ENCODE results near the gene COQ8A. TPM values are rescaled to one million over a fixed set of nuclear protein-coding genes. Genes with fewer than 3 reads are reported as not detected.

Gene COQ8A
- total RNA-seq, 1 donor from 2014 or later = 29.7 TPM

DNA sequence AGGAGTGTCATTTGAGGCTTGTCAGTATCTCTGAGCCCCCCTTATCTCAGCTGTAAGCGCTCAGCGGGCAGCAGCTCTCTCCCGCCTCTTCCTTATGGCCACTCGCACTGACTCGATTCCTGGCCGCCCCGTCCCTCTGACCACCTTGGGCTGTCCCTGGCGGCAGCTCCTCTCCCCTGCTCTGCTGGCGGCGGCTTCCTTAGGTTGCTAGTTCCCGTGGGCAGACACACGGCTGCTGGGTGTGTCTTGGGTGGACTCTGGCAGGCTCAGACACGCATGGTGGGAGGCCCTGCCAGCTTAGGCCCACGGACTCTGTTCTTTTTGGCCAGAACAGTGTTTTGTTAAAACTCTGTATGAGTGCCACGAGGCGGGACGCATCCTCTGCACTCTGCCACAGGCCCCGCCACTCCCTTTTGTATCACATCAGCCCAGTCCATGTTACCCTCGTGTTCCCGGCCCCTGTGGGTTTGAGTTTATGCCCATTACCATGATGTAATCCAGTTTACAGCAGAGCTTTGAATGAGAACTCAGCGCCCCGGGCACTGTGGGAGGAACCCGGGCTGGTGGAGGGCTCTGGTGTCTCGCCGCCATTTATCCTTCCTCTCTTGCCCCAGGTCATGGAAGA lies 45.9 kb downstream of the COQ8A start:
- Mint-ChIP-seq H3K27ac (no peak overlapping the region), H3K36me3 (peaks cover 6% of the 10 kb centered on the region), H3K9me3 (no peaks in the 10 kb centered on the region), H3K27me3 (no peaks in the 10 kb centered on the region), H3K4me3 (no peak overlapping the region), H3K4me1 (ENCODE audit: unreplicated experiment) (peaks cover 13% of the 10 kb centered on the region)
- peak; percentile 57 for DNase-seq (ENCODE audit: extremely low spot score, unreplicated experiment)
- TF ChIP-seq, protein P1, sequence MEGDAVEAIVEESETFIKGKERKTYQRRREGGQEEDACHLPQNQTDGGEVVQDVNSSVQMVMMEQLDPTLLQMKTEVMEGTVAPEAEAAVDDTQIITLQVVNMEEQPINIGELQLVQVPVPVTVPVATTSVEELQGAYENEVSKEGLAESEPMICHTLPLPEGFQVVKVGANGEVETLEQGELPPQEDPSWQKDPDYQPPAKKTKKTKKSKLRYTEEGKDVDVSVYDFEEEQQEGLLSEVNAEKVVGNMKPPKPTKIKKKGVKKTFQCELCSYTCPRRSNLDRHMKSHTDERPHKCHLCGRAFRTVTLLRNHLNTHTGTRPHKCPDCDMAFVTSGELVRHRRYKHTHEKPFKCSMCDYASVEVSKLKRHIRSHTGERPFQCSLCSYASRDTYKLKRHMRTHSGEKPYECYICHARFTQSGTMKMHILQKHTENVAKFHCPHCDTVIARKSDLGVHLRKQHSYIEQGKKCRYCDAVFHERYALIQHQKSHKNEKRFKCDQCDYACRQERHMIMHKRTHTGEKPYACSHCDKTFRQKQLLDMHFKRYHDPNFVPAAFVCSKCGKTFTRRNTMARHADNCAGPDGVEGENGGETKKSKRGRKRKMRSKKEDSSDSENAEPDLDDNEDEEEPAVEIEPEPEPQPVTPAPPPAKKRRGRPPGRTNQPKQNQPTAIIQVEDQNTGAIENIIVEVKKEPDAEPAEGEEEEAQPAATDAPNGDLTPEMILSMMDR (conservative IDR thresholded peaks at IDR 0.05) = no peak

DNA sequence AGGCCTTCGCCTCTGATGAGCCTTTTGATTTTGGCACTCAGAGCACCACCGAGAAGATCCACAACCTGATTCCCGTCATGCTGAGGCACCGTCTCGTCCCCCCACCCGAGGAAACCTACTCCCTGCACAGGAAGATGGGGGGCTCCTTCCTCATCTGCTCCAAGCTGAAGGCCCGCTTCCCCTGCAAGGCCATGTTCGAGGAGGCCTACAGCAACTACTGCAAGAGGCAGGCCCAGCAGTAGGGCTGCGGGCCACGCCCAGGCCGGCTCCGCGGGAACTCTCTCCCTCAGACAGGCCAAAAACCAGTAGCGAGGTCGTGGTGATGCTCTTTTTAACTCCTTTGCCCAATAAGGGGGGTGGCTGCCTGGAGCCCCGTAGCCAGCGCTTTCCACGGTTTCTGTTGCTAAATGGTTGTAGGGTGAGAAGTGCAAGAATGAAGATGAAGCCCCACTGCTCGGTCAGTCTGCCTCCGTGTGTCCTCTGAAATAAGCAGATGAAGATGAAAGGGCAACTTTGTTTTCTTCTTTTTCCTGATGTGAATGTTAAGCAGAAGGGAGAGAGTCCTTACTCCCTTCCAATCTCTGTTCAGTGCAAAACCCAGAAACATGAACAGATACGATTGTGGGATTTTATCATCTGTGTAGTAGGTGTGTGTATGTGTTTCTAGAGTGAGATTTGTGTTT lies 46.5 kb downstream of the COQ8A start:
- Mint-ChIP-seq H3K4me1 (ENCODE audit: unreplicated experiment) (peaks cover 17% of the 10 kb centered on the region), H3K9me3 (no peaks in the 10 kb centered on the region), H3K27ac (peak overlapping the region; percentile 11), H3K4me3 (no peak overlapping the region), H3K27me3 (no peaks in the 10 kb centered on the region), H3K36me3 (peaks cover 6% of the 10 kb centered on the region)
- peak; percentile 50 for DNase-seq (ENCODE audit: extremely low spot score, unreplicated experiment)
- TF ChIP-seq, protein P1 (conservative IDR thresholded peaks at IDR 0.05) = no peak

DNA sequence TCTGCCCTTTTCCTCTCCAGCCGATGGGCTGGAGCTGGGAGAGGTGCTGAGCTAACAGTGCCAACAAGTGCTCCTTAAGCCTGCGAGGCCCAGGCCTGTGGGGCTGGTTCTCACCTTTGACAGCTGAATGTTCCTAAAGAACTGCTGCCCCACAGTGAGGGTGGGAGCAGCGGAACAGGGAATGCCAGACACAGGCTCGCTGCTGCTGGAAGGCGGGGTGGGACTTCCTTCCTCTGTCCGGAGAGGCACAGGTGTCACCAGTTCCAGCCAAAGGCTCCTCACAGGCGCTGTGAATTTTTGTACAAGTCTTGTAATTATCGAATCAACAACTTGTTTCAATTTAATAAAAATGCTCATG lies 47.1 kb downstream of the COQ8A start:
- H3K4me3 Mint-ChIP-seq = no peak overlapping the region
- H3K9me3 Mint-ChIP-seq = no peaks in the 10 kb centered on the region
- peaks cover 17% of the 10 kb centered on the region for H3K4me1 Mint-ChIP-seq (ENCODE audit: unreplicated experiment)

DNA sequence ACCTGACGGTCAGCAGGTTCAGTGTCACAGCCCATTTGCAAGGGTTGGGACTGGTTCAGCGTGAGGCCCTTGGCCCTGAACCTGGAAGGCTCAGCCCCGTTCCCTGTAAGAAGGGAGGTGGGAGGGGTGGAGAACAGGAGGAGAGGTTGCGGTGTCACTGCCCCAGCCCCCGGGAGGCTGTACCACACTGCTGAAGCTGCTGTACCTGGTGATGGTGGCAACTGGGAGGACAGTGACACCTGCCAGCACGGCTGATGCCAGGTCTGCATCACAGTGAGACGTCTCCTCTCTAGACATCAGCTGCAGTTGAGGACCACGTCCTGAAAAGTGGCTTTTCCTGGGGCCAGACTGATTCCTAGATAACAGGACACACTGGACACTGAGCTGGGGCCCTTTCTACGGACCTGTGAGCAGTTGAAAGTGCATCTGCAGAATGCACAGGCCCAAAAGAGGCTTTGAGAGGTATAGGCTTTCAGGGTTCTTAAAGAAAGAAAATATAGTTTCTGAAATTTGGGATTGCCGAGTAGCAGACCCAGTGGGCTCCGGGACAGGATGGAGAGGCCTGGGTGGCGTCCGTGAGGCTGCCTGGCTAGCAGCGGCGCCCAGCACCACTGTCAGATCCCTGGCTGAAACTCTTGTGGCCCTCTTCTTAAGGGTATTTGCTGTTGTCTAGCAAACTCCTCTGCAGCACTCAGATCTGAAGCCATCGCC lies 47.7 kb downstream of the COQ8A start:
- Mint-ChIP-seq H3K27me3 (no peaks in the 10 kb centered on the region), H3K36me3 (peaks cover 6% of the 10 kb centered on the region), H3K27ac (peak overlapping the region; percentile 67), H3K4me3 (no peak overlapping the region), H3K4me1 (ENCODE audit: unreplicated experiment) (peaks cover 17% of the 10 kb centered on the region), H3K9me3 (no peaks in the 10 kb centered on the region)
- TF ChIP-seq, protein P1 (conservative IDR thresholded peaks at IDR 0.05) = no peak
- DNase-seq (ENCODE audit: extremely low spot score, unreplicated experiment) = no peak

More for the DNA sequence above, 47.1 kb downstream of the COQ8A start:
- H3K36me3 Mint-ChIP-seq = peaks cover 6% of the 10 kb centered on the region
- TF ChIP-seq, protein P1 (conservative IDR thresholded peaks at IDR 0.05) = no peak
- no peaks in the 10 kb centered on the region for H3K27me3 Mint-ChIP-seq
- DNase-seq (ENCODE audit: extremely low spot score, unreplicated experiment) = no peak
- peak overlapping the region; percentile 11 for H3K27ac Mint-ChIP-seq

DNA sequence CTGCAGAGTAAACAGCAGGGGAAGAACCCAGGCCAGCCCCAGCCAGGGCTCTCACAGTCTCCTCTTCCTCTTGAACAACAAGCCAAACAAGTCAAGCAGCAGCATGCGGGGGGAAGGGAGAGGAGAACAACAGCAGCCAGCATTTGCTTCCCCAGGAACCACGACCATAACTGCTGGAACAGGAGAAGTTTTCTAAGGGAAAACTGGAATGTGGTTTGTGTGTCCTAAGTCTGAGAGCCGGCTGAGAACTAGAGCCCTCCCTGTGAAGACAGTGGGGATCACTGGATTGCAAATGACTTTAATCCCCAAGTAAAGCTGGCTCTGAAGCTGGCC lies 48.2 kb downstream of the COQ8A start:
- no peak overlapping the region for H3K4me3 Mint-ChIP-seq
- H3K27me3 Mint-ChIP-seq = no peaks in the 10 kb centered on the region
- peaks cover 6% of the 10 kb centered on the region for H3K36me3 Mint-ChIP-seq
- peaks cover 18% of the 10 kb centered on the region for H3K4me1 Mint-ChIP-seq (ENCODE audit: unreplicated experiment)
- no peaks in the 10 kb centered on the region for H3K9me3 Mint-ChIP-seq
- DNase-seq (ENCODE audit: extremely low spot score, unreplicated experiment) = peak; percentile 52
- H3K27ac Mint-ChIP-seq = peak overlapping the region; percentile 67
- TF ChIP-seq, protein P1 (conservative IDR thresholded peaks at IDR 0.05) = no peak
